ENCODE data around the gene CLDN5. TPM values are rescaled to one million over a fixed set of nuclear protein-coding genes. Genes with fewer than 3 reads are reported as not detected.

CLDN5 gene
- total and polyA plus RNA-seq, 2 experiments from 2014 or later, result 2.0 to 3.2 TPM

GRCh38 chr22:19494676-19495173, 29.5 kb downstream of the CLDN5 start (continued):
- TF ChIP-seq, protein P1, sequence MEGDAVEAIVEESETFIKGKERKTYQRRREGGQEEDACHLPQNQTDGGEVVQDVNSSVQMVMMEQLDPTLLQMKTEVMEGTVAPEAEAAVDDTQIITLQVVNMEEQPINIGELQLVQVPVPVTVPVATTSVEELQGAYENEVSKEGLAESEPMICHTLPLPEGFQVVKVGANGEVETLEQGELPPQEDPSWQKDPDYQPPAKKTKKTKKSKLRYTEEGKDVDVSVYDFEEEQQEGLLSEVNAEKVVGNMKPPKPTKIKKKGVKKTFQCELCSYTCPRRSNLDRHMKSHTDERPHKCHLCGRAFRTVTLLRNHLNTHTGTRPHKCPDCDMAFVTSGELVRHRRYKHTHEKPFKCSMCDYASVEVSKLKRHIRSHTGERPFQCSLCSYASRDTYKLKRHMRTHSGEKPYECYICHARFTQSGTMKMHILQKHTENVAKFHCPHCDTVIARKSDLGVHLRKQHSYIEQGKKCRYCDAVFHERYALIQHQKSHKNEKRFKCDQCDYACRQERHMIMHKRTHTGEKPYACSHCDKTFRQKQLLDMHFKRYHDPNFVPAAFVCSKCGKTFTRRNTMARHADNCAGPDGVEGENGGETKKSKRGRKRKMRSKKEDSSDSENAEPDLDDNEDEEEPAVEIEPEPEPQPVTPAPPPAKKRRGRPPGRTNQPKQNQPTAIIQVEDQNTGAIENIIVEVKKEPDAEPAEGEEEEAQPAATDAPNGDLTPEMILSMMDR (conservative IDR thresholded peaks at IDR 0.05; ENCODE audit: low read depth in 2 of 2), result no peak
- TF ChIP-seq EZH2phosphoT487 (IDR thresholded peaks at IDR 0.05; ENCODE audit: unreplicated experiment), result no peak
- no peak for TF ChIP-seq ZNF114 (CRISPR knock-in tag; IDR thresholded peaks at IDR 0.05)
- TF ChIP-seq, protein P2, sequence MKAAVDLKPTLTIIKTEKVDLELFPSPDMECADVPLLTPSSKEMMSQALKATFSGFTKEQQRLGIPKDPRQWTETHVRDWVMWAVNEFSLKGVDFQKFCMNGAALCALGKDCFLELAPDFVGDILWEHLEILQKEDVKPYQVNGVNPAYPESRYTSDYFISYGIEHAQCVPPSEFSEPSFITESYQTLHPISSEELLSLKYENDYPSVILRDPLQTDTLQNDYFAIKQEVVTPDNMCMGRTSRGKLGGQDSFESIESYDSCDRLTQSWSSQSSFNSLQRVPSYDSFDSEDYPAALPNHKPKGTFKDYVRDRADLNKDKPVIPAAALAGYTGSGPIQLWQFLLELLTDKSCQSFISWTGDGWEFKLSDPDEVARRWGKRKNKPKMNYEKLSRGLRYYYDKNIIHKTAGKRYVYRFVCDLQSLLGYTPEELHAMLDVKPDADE (IDR thresholded peaks at IDR 0.05), result no peak
- no peak for TF ChIP-seq STAT1 (IDR thresholded peaks at IDR 0.05; ENCODE audit: unreplicated experiment)

DNA sequence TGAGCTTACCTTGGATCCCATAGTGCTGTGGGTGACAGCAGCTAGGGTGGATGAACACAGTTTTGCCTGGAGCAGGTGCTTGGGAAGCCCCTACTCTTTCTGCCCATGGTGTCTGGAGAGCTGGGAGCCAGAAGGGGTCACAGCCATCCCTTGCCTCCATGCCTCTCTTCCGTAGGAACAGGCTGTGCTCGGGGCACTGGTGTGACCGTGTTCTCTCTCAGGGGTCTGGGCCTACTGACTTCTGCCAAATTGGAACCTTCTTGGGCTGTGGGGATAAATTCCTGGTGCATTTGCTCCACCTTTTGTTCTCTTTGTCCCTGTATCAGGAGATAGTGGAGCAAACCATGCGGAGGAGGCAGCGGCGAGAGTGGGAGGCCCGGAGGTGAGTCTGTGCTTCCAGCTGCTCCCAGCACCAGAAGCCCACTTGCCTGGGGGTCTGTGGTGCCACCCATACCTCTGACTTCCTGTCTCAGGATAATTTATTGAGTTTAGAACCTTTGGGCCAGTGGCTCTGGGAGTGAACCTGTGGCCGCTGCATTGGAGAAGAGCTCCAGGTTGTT, 30.1 kb downstream of the CLDN5 start:
- no peak for ATAC-seq
- H3K27me3 ChIP-seq (ENCODE audit: insufficient read depth), result no peaks in the 10 kb centered on the region

DNA sequence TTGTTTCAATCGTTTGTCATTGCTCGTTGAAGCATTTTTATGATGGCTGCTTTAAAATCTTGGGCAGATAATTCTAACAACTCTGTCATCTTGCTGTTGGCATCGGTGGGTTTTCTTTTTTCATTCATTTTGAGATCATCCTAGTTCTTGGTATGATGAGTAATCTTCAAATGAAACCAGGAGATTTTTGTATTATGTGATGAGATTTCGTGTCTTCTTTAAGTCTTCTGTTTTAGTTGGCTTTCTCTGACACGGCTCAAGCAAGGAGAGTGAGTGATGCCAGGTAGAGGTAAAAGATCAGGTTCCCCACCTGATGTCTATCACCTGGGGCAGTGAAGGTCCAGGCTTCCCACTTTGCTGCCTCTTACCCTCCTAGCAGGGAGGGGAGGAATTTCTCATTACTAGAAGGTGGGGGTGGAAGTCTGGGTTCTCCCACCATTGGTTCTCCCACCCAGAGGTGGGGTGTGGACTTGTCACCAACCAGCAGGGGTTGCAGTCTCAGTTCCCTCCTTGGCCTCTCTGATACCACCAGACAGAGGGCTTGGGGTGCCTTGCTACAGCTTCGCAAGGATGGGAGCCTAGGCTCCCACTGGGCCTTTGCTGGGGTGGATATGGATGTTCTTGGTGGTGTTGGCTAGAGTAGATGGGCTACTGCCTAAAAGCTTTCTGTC, 31.6 kb downstream of the CLDN5 start:
- no peak overlapping the region for H3K4me2 ChIP-seq
- no peak overlapping the region for H3K4me3 Mint-ChIP-seq
- H3K36me3 ChIP-seq (ENCODE audit: insufficient read depth), result peaks cover 28% of the 10 kb centered on the region; the same call in 1 of the 2 replicates
- no peaks in the 10 kb centered on the region for H3K4me1 ChIP-seq (ENCODE audit: insufficient read depth)
- H3K27me3 Mint-ChIP-seq (ENCODE audit: insufficient read depth, low read depth, poor library complexity), result peaks cover 3% of the 10 kb centered on the region
- no peaks in the 10 kb centered on the region for H3F3A ChIP-seq (replicated peaks; ENCODE audit: low read depth)
- no peak overlapping the region for H3K27ac Mint-ChIP-seq
- DNase-seq (ENCODE audit: low spot score) (no peak), ATAC-seq (no peak)
- no peaks in the 10 kb centered on the region for H3K9me2 ChIP-seq (ENCODE audit: insufficient read depth)
- peaks cover 47% of the 10 kb centered on the region for H3K36me3 Mint-ChIP-seq (ENCODE audit: low read depth)
- H4K20me1 ChIP-seq (replicated peaks; ENCODE audit: insufficient read depth), result peaks cover 8% of the 10 kb centered on the region; the same call in 1 of the 2 replicates
- no peaks in the 10 kb centered on the region for H3K9me3 Mint-ChIP-seq
- no peak overlapping the region for H3K27ac ChIP-seq (ENCODE audit: low read depth)
- no peak overlapping the region for H2AFZ ChIP-seq
- H3K4me1 Mint-ChIP-seq, result no peaks in the 10 kb centered on the region
- no peak overlapping the region for H3K4me3 ChIP-seq
- H3K79me2 ChIP-seq (replicated peaks; ENCODE audit: insufficient read depth), result peaks cover 3% of the 10 kb centered on the region
- no peaks in the 10 kb centered on the region for H3K27me3 ChIP-seq (ENCODE audit: insufficient read depth)
- TF ChIP-seq NANOG (IDR thresholded peaks at IDR 0.05; ENCODE audit: borderline replicate concordance), result no peak
- TF ChIP-seq, protein P2 (IDR thresholded peaks at IDR 0.05), result no peak
- TF ChIP-seq STAT1 (IDR thresholded peaks at IDR 0.05; ENCODE audit: unreplicated experiment), result no peak
- no peak for TF ChIP-seq ZNF114 (CRISPR knock-in tag; IDR thresholded peaks at IDR 0.05)
- TF ChIP-seq, protein P1 (conservative IDR thresholded peaks at IDR 0.05; ENCODE audit: low read depth in 2 of 2), result no peak

More for the DNA sequence above, 30.1 kb downstream of the CLDN5 start:
- no peak overlapping the region for H3K4me3 Mint-ChIP-seq
- H3K27me3 Mint-ChIP-seq (ENCODE audit: insufficient read depth, low read depth, poor library complexity), result peaks cover 3% of the 10 kb centered on the region
- no peak overlapping the region for H3K4me3 ChIP-seq
- H4K20me1 ChIP-seq (replicated peaks; ENCODE audit: insufficient read depth), result peaks cover 3% of the 10 kb centered on the region; the same call in 1 of the 2 replicates
- no peak overlapping the region for H2AFZ ChIP-seq
- H3K36me3 ChIP-seq (ENCODE audit: insufficient read depth), result peaks cover 18% of the 10 kb centered on the region; the same call in 1 of the 2 replicates
- H3K4me1 ChIP-seq (ENCODE audit: insufficient read depth), result no peaks in the 10 kb centered on the region
- H3K9me3 Mint-ChIP-seq, result no peaks in the 10 kb centered on the region
- TF ChIP-seq JUNB (IDR thresholded peaks at IDR 0.05; ENCODE audit: unreplicated experiment) (no peak), POLR2AphosphoS5 (IDR thresholded peaks at IDR 0.05; ENCODE audit: low read depth) (no peak)
- DNase-seq (ENCODE audit: low spot score), result no peak
- H3K4me2 ChIP-seq, result no peak overlapping the region
- no peaks in the 10 kb centered on the region for H3K4me1 Mint-ChIP-seq
- peaks cover 3% of the 10 kb centered on the region for H3K79me2 ChIP-seq (replicated peaks; ENCODE audit: insufficient read depth)
- no peak overlapping the region for H3K27ac Mint-ChIP-seq
- H3K36me3 Mint-ChIP-seq (ENCODE audit: low read depth), result peaks cover 40% of the 10 kb centered on the region
- H3F3A ChIP-seq (replicated peaks; ENCODE audit: low read depth), result no peaks in the 10 kb centered on the region
- H3K27ac ChIP-seq (ENCODE audit: low read depth), result no peak overlapping the region
- H3K9me2 ChIP-seq (ENCODE audit: insufficient read depth), result no peaks in the 10 kb centered on the region
